H1 (cell line): Measurements from ENCODE around the gene PCBP4. TPM values are rescaled to one million over a fixed set of nuclear protein-coding genes. Genes with fewer than 3 reads are reported as not detected.
A peak's percentile ranks its signal among the peaks of the same experiment; 100 is the strongest.

Experiments
- CTCF ChIA-PET: fragments of 300-600 bp; sonication (Branson Sonifier 250); formaldehyde crosslinking; loops from one replicate; lab custom pipeline; 2021; ENCODE audit not compliant: partially characterized antibody; lab: Charles Lee
- POLR2A ChIA-PET: fragments of 300-600 bp; sonication (Branson Sonifier 250); formaldehyde crosslinking; loops from one replicate; lab custom pipeline; 2021; ENCODE audit warnings: inconsistent platforms; ENCODE audit not compliant: partially characterized antibody; lab: Charles Lee
- DNase-seq, 2 experiments: peaks; one replicate each; pipeline versions ENCODE4 v3.0.0 to v3.0.0-alpha.2; 2010 to 2022; ENCODE audit warnings: low spot score in 2 of 2, low read depth in 1 of 2, mixed read lengths in 1 of 2
- FAIRE-seq: peaks from 2 replicates; lab custom pipeline; 2011; peaks lifted over from hg19 to GRCh38; lab: Jason Lieb, UNC
- H2AFZ ChIP-seq: 2 replicates; pipeline ENCODE4 v1.8.1; 2012; ENCODE audit warnings: low read length, inconsistent platforms
- H2AK5ac ChIP-seq: 2 replicates; pipeline ENCODE4 v1.6.1; 2013; ENCODE audit warnings: low read depth, low read length
- H2BK120ac ChIP-seq: replicated peaks from 2 replicates; pipeline ENCODE3; 2013; ENCODE audit warnings: low read depth, low read length, inconsistent platforms
- H2BK12ac ChIP-seq: 2 replicates; pipeline ENCODE4 v1.6.1; 2013; ENCODE audit warnings: low read depth, low read length
- H2BK15ac ChIP-seq: 2 replicates; pipeline ENCODE4 v1.6.1; 2013; ENCODE audit warnings: low read length
- H2BK20ac ChIP-seq: 2 replicates; pipeline ENCODE4 v1.6.1; 2013; ENCODE audit warnings: low read length
- H2BK5ac ChIP-seq: 2 replicates; pipeline ENCODE4 v1.6.1; 2013; ENCODE audit warnings: low read depth, low read length
- H3K14ac ChIP-seq: 2 replicates; pipeline ENCODE4 v1.6.1; 2013; ENCODE audit warnings: inconsistent platforms; ENCODE audit not compliant: insufficient read length
- H3K18ac ChIP-seq: 2 replicates; pipeline ENCODE4 v1.6.1; 2013; ENCODE audit warnings: low read length; ENCODE audit errors: extremely low read depth
- H3K23ac ChIP-seq: 2 replicates; pipeline ENCODE4 v1.6.1; 2013; ENCODE audit warnings: inconsistent platforms; ENCODE audit not compliant: insufficient read length
- H3K23me2 ChIP-seq: 2 replicates; pipeline ENCODE4 v1.6.1; 2013; ENCODE audit warnings: low read depth, low read length
- H3K27ac ChIP-seq: 2 replicates; pipeline ENCODE4 v1.6.1; 2011; ENCODE audit warnings: low read depth, low read length, inconsistent platforms
- H3K27me3 ChIP-seq, 4 experiments: replicated peaks in 1 of 4; 1 replicate in 1 of 4; 2 replicates in 3 of 4; pipeline versions ENCODE4 v1.6.1 to v1.8.1; 2011 to 2013; ENCODE audit warnings: low read length in 3 of 4, mild to moderate bottlenecking in 3 of 4, inconsistent platforms in 2 of 4, mixed read lengths in 2 of 4, moderate library complexity in 1 of 4; ENCODE audit not compliant: control insufficient read depth in 3 of 4, insufficient read depth in 3 of 4; ENCODE audit errors: extremely low read depth in 1 of 4
- H3K36me3 ChIP-seq, 4 experiments: 2 replicates each; pipeline versions ENCODE4 v1.6.1 to v1.8.1; 2011 to 2013; ENCODE audit warnings: mild to moderate bottlenecking in 4 of 4, low read length in 3 of 4, moderate library complexity in 2 of 4, control low read depth in 1 of 4, inconsistent platforms in 1 of 4; ENCODE audit not compliant: insufficient read depth in 4 of 4, control insufficient read depth in 2 of 4
- H3K4ac ChIP-seq: replicated peaks from 2 replicates; pipeline ENCODE3; 2013; ENCODE audit warnings: low read length, low read depth, mixed read lengths, inconsistent platforms; ENCODE audit not compliant: insufficient read length
- H3K4me1 ChIP-seq, 4 experiments: replicated peaks in 1 of 4; 1 replicate in 1 of 4; 2 replicates in 3 of 4; pipeline versions ENCODE4 v1.6.1 to v1.8.1; 2011 to 2013; ENCODE audit warnings: low read length in 3 of 4, inconsistent platforms in 2 of 4, mixed read lengths in 1 of 4; ENCODE audit not compliant: insufficient read depth in 4 of 4, control insufficient read depth in 3 of 4
- H3K4me2 ChIP-seq, 2 experiments: 2 replicates each; pipeline versions ENCODE4 v1.6.1 to v1.8.1; 2011 to 2013; ENCODE audit warnings: low read depth in 2 of 2, low read length in 2 of 2, control low read depth in 1 of 2, inconsistent platforms in 1 of 2, mild to moderate bottlenecking in 1 of 2; ENCODE audit not compliant: insufficient read depth in 1 of 2
- H3K4me3 ChIP-seq, 4 experiments: fragments of 200-600, 300-600 bp in 1 of 4; sonication (generic), shearing (Covaris generic), sonication (Bioruptor Twin) in 1 of 4; 2 replicates each; pipeline versions ENCODE4 v1.5.1 to v1.8.1; 2011 to 2016; ENCODE audit warnings: low read length in 4 of 4, low read depth in 3 of 4, control low read depth in 2 of 4, inconsistent platforms in 2 of 4, mild to moderate bottlenecking in 2 of 4, mixed read lengths in 1 of 4, moderate library complexity in 1 of 4; ENCODE audit not compliant: insufficient read depth in 2 of 4; ENCODE audit errors: extremely low read depth in 1 of 4
- H3K56ac ChIP-seq: replicated peaks from 2 replicates; pipeline ENCODE3; 2013; ENCODE audit warnings: low read depth, mild to moderate bottlenecking, mixed read lengths, low read length, inconsistent platforms; ENCODE audit not compliant: insufficient read length
- H3K79me1 ChIP-seq: 2 replicates; pipeline ENCODE4 v1.6.1; 2013; ENCODE audit warnings: low read depth, low read length, control low read depth
- H3K79me2 ChIP-seq, 2 experiments: 2 replicates each; pipeline versions ENCODE4 v1.6.1 to v1.8.1; 2012 to 2013; ENCODE audit warnings: low read length in 2 of 2, mild to moderate bottlenecking in 2 of 2, inconsistent platforms in 1 of 2; ENCODE audit not compliant: insufficient read depth in 2 of 2, control insufficient read depth in 1 of 2
- H3K9ac ChIP-seq, 4 experiments: replicated peaks in 1 of 4; 1 replicate in 1 of 4; 2 replicates in 3 of 4; pipeline versions ENCODE4 v1.6.1 to v1.8.1; 2011 to 2013; ENCODE audit warnings: low read depth in 3 of 4, low read length in 3 of 4, control low read depth in 2 of 4, mild to moderate bottlenecking in 2 of 4, moderate library complexity in 2 of 4, inconsistent platforms in 1 of 4; ENCODE audit errors: extremely low read depth in 1 of 4
- H3K9me3 ChIP-seq, 2 experiments: 2 replicates each; pipeline versions ENCODE4 v1.6.1 to v1.8.1; 2012 to 2013; ENCODE audit warnings: mild to moderate bottlenecking in 2 of 2, moderate library complexity in 2 of 2, control low read depth in 1 of 2, inconsistent platforms in 1 of 2, low read depth in 1 of 2, low read length in 1 of 2, mixed read lengths in 1 of 2; ENCODE audit not compliant: insufficient read depth in 2 of 2
- H4K20me1 ChIP-seq, 2 experiments: replicated peaks in 1 of 2; 2 replicates each; pipeline versions ENCODE3 to v1.8.1; 2011 to 2013; ENCODE audit warnings: inconsistent platforms in 2 of 2, low read length in 2 of 2, mild to moderate bottlenecking in 1 of 2; ENCODE audit not compliant: insufficient read depth in 2 of 2, control insufficient read depth in 1 of 2
- H4K5ac ChIP-seq: 2 replicates; pipeline ENCODE4 v1.6.1; 2013; ENCODE audit warnings: low read length, low read depth, mixed read lengths, inconsistent platforms; ENCODE audit not compliant: insufficient read length
- H4K8ac ChIP-seq: 2 replicates; pipeline ENCODE4 v1.8.0; 2013; ENCODE audit warnings: mild to moderate bottlenecking, moderate library complexity, low read length, inconsistent platforms; ENCODE audit not compliant: insufficient read depth; ENCODE audit errors: extremely low read depth
- H4K91ac ChIP-seq: replicated peaks from 2 replicates; pipeline ENCODE3; 2013; ENCODE audit warnings: low read length, mixed read lengths, inconsistent platforms; ENCODE audit not compliant: insufficient read length
- ASH2L ChIP-seq: fragments of 200-600, 300-600 bp; sonication (generic); IDR thresholded peaks from one replicate; pipeline ENCODE4 v1.7.1; 2017; ENCODE audit warnings: low read length
- GABPA ChIP-seq: IDR thresholded peaks from 2 replicates; pipeline ENCODE4 v1.6.1; 2011; ENCODE audit warnings: mild to moderate bottlenecking, low read length, moderate library complexity, borderline replicate concordance; ENCODE audit not compliant: insufficient read depth
- KDM4A ChIP-seq: IDR thresholded peaks from one replicate; pipeline ENCODE4 v1.7.1; 2012; ENCODE audit warnings: low read depth, mild to moderate bottlenecking, moderate library complexity, low read length, inconsistent platforms; ENCODE audit not compliant: severe bottlenecking
- SIN3A ChIP-seq, 2 experiments: IDR thresholded peaks in 1 of 2; conservative IDR thresholded peaks in 1 of 2; 2 replicates each; pipeline ENCODE4 v1.6.1; 2011 to 2012; ENCODE audit warnings: low read length in 2 of 2, improper control_type of control experiment in 1 of 2, low read depth in 1 of 2, mild to moderate bottlenecking in 1 of 2
- WGBS, 2 experiments: shearing (Covaris generic) in 1 of 2; methylation state at CpG; one replicate each; pipeline versions ENCODE4 v1.1.6 to v1.1.7; 2013 to 2015; ENCODE audit warnings: low lambda C conversion rate in 2 of 2, mixed read lengths in 2 of 2, inconsistent platforms in 1 of 2, low coverage in 1 of 2, missing lambda C conversion rate in 1 of 2; ENCODE audit not compliant: insufficient replicate concordance in 2 of 2, insufficient coverage in 1 of 2, insufficient read length in 1 of 2; ENCODE audit errors: extremely low coverage in 1 of 2, missing lambda C conversion rate in 1 of 2; 5-methylcytosine and 5-hydroxymethylcytosine counted together
- polyA plus RNA-seq, 7 experiments: library from polyadenylated mRNA; depleted of rRNA in 3 of 7; stranded (reverse) in 5 of 7; unstranded in 2 of 7; fragments of >200 nt in 5 of 7; fragments of 200-250 nt in 2 of 7; gene quantifications; 1 replicate in 5 of 7; 2 replicates in 1 of 7; 4 replicates in 1 of 7; pipeline versions ENCODE4 v1.2.1 to v1.2.3, GENCODE V29; 2011 to 2013; ENCODE audit warnings: missing spikeins in 2 of 7, mixed read lengths in 2 of 7
- total RNA-seq: library from RNA; stranded (reverse); fragmentation: NEBNext Ultra II Directional; extraction: Animal tissue kit (Norgen Biotek cat#: 25700); gene quantifications from 2 replicates; pipeline ENCODE4 v1.2.1, GENCODE V29; 2021

The PCBP4 gene
- total and polyA plus RNA-seq, 2 of the 8 experiments (the other 6 are each of a cell fraction or from before 2014, with no cell fraction given), result 16.4 to 34.1 TPM

- Histone ChIP-seq H3K27me3 (peaks cover 0 to 13% (median 2%) of the 10 kb centered on the region in 4 experiments; a peak in 5 of 7 replicates), H3K36me3 (no peaks in the 10 kb centered on the region), H2AFZ (no peak overlapping the region), H3K79me1 (no peaks in the 10 kb centered on the region), H3K23ac (no peak overlapping the region), H3K9ac (no peak overlapping the region), H3K4ac (no peak overlapping the region), H3K4me1 (peaks cover 10 to 34% (median 27%) of the 10 kb centered on the region in 4 experiments), H3K4me3 (0 out of 8 replicates have a peak overlapping the region, but pooled peaks of 1 of the 4 experiments have one; percentile 2), H2BK5ac (peak overlapping the region; percentile 16; the same call in 1 of the 2 replicates), H2BK20ac (no peak overlapping the region), H4K5ac (no peak overlapping the region), H2BK12ac (0 out of 2 replicates have a peak overlapping the region, but pooled peaks have one; percentile 85), H3K79me2 (no peaks in the 10 kb centered on the region), H3K56ac (no peak overlapping the region), H4K20me1 (peaks cover 0 to 10% of the 10 kb centered on the region in 2 experiments), H4K8ac (no peak overlapping the region), H2AK5ac (0 out of 2 replicates have a peak overlapping the region, but pooled peaks have one; percentile 13), H3K14ac (no peak overlapping the region), H3K4me2 (peak overlapping the region in 1 of 2 experiments; percentile 44; a peak in 2 of 4 replicates), H3K23me2 (peaks cover 9% of the 10 kb centered on the region; the same call in 1 of the 2 replicates), H3K9me3 (no peaks in the 10 kb centered on the region), H4K91ac (no peak overlapping the region), H2BK120ac (no peak overlapping the region), H2BK15ac (no peak overlapping the region), H3K27ac (no peak overlapping the region), H3K18ac (no peak overlapping the region; the same call in 1 of the 2 replicates)
- FAIRE-seq, result no peak
- TF ChIP-seq GABPA (no peak), SIN3A (conservative IDR thresholded peaks at IDR 0.05 in 1 of 2, IDR thresholded peaks at IDR 0.05 in 1 of 2; ENCODE audit: low read depth in 1 of 2, low read length in 2 of 2) (0 out of 4 replicates have a peak, but pooled peaks of 1 of the 2 experiments have one; percentile 40), ASH2L (no peak), KDM4A (no peak)
- ChIA-PET POLR2A (interaction anchor here (0.6 to 29.3 kb wide), 4 partner anchors 14 to 115 kb away, joined by 3 to 923 read pairs (median 68); partner anchors contain the start of genes ABHD14A, ABHD14B, ACY1 and GPR62), CTCF (interaction anchor here (1.1 to 10.5 kb wide), 5 partner anchors 9 to 40 kb away, joined by 3 to 66 read pairs (median 25); partner anchors contain the start of genes ABHD14A, ABHD14B, ACY1 and GPR62)
- WGBS, 2 experiments, result 77% methylated on average over 5 of the region's 12 CpGs; no CpG with 5 or more reads in 1 of the 2 experiments
- DNase-seq, result no peak
Measured at GRCh38 chr3:51963951-51964451, 3.3 kb downstream of the PCBP4 start.
